Stimulated activated naive CD4-positive, alpha-beta T cell (primary cell): ENCODE measurements around the gene CDH13.

Experiments used
- DNase-seq, 6 experiments: peaks; one replicate each; lab custom pipeline; 2025; lab: John Stamatoyannopoulos, UW

The CDH13 gene

DNA sequence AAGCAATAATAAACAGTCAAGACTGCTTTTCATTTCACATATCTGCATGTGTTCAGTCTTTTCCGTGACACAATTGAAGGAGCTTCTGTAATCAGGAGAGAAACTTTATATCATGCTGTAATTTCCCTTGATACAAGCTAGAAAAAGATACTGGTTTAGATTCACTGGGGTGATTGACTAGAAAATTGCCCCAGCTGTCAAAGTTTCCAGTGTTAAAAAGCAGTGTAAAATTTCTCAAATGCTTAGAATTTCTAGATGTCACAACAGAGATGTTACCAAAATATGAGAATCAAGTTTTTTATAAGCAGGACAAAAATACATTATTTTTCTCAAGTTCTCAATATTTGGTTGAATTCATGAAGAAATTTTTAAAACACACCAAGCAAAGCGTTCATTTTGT lies 888.6 kb downstream of the CDH13 start:
- no peak for DNase-seq

DNA sequence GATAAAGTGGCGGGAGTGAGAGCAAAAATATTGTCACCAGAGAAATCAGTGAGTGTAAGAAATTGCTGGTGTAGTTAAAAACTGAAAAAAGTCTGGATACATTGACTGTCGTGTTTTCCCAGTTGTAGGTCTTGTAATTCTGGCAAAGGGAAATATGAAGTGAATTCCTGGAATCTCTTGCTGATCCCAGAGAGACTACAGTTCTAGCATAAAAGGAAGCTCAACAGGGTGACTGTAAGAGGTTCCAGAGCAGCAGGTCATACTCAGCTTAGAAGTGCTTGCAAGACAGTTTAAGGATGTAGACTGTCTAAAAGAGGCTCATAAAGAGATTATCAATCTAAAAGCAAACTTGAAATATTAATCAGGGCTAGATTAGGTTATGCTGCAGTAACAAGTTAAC lies 890.2 kb downstream of the CDH13 start:
- no peak for DNase-seq

DNA sequence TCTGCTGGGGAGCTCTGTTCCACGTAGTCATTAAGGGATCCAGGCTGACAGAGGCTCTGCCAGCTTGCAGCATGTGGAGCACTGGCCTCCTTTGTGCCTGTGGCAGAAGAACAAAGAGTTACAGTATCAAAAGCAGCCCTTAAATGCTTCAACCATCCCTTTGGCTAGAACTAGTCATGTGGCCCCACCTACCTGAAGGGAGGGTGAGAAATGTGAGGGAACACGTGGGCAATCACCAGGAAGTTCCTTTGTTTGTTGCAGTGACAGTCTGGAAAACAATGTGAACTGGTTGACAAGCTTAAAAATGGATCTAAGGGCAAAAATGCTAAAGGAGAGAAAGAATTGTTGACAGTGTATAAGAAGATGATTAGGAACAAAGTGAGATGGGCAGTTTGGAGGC lies 890.6 kb downstream of the CDH13 start:
- DNase-seq, result no peak

DNA sequence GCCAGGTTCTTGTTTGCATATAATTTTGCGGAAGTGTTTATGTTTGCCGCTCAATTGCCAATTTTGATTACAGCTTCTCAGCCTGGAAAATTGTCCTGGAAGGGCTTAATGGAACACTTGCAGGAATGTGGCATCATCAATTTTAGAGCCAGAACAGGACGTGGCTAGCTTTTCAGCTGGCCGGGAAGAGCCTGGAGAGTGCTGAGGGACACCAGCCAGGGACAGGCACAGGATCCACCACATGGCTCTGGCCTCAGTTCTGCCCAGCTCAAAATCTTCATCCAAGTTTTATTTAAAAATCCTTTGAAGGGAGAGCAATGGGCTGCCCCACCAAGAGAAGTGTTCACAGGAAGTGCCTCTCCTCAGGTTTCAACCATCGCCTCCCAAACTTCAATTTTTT lies 893.8 kb downstream of the CDH13 start:
- DNase-seq, result no peak

DNA sequence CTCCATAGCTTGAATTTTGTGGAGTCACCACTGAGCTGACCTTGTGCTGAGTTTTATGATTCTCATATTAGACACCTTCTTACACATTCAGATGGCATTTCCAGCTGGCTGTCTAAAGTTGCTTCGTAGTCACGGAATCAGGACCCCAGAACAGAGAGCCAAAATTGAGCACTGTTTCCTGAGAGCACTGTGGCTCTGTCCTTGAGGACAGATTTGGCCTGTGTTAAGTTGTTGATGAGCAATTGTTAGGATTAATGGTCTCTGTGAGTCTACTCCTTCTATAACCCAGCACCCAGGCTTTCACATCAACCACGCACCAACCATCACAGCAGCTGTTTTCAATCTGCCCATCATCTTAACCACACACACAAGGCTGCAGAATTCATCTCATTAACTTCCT lies 903.5 kb downstream of the CDH13 start:
- DNase-seq, result no peak

DNA sequence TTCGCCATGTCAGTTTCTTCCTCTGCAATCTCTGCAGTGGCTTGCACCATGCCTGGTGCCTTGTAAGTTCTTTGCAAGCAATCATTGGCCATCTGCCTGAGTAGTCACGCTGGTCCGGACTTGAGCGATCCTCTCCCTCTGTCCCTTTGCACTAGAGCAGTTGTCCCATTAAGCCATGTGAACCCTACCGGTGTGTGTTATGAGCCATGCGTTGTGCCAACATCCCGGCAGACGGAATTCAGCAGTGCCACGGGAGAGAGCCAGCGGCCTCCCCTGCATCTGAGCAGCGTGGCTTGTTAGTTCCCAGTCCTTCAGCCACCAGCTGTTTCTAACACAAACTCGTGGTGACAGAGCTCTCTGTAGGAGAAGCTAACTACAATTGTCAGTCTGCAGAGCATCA lies 905.9 kb downstream of the CDH13 start:
- no peak for DNase-seq

DNA sequence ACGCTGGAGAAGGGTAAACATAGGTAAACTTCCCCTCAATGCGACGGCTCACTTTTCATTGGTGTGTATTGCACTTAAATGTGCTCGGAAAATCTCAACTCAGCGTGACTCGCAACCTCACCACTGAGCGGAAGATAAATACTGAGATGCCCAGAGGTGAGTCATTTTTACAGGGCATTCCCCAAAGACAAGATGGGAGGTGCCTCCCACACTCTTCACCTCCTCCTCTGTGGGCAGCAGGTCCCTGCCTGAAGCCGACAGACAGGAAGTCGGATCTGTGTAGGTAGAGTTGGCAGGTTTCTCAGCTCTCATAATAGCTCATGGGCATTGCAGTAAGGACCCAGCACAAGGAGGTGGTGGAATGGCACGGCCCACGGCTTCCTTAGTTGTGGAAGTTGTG lies 906.4 kb downstream of the CDH13 start:
- DNase-seq, result no peak

DNA sequence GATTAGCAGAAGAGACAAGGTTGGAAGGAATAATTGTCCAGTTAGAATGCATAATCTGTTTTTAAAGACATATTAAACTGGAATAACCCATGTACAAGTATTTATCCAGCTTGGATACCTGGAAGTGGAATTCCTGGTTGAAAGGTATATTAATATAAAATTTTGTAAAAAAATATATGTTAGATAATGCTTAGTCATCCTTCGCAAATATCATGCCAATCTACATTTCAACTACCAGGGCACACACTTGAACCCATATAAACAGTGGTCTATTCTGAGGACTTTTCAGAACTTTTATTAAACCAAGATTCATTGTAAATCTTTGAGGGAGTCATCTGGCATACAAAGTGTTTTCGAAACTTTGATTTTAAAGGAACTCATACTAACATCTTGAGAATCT lies 911.9 kb downstream of the CDH13 start:
- DNase-seq, result no peak

DNA sequence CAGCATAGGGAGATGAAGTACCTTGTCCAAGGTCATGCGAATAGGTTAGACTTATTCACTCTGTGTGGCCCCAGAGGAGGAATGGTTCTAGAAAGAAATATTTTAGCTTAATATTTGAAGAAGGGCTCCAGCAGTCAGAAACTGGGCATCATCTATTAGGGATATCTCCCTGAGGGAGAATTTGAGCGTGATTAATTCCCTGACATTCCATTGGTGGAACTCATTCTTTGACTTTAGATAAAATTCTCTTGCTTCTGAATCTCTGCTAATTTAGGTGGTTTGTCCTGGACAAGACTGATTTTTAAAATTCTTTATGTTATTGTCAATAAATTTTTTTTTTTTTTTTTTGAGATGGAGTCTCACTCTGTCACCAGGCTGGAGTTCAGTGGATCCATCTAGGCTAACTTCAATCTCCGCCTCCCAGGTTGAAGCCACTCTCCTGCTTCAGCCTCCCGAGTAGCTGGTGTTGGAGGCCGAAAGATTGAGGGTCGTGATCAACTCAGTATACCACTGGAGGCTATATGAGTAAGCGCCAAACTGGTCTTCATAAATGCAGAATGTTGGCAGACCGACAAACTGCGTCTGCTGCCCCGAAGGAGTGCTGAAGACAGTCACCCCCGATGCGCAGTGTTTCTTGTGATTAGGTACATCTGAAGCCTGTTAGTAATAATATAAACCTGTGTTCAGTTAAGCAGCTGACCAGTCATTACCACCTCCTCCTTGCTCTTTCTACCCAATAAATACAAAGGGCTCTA lies 913.1 kb downstream of the CDH13 start:
- no peak for DNase-seq

DNA sequence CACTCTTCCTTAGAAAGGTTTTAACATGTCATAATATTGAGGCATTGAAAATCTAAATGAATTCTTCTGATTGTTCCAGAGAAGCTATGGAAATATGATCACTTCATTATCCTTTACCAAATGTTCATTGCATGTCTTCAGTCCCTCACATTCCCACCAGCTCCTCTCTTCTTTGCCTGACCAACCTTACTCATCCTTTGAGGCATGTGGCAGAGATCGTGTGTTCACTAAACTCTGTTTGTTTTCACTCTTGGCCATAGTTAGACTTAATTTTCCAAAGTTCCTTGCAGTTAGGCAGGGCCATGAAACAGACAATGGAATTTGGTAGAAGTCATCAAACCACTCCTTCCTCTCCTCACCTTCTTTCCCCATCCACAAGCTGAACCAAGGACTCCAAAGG lies 914.5 kb downstream of the CDH13 start:
- no peak for DNase-seq

DNA sequence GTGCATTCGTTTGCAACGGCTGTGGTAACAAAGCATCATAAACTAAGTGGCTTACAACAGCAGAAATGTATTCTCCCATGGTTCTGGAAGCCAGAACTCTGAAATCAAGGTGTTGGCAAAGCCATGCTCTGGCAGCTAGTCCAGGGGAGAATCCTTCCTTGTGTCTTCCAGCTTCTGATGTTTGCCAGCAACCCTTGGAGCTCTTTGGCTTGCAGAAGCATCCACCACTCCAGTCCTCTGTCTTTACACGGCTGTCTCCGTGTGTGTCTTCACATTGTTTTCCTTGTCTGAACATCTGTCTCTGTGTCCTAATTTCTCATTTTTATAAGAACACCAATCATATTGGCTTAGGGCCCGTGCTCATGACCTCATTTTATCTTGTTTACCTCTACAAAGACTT lies 915.7 kb downstream of the CDH13 start:
- no peak for DNase-seq

DNA sequence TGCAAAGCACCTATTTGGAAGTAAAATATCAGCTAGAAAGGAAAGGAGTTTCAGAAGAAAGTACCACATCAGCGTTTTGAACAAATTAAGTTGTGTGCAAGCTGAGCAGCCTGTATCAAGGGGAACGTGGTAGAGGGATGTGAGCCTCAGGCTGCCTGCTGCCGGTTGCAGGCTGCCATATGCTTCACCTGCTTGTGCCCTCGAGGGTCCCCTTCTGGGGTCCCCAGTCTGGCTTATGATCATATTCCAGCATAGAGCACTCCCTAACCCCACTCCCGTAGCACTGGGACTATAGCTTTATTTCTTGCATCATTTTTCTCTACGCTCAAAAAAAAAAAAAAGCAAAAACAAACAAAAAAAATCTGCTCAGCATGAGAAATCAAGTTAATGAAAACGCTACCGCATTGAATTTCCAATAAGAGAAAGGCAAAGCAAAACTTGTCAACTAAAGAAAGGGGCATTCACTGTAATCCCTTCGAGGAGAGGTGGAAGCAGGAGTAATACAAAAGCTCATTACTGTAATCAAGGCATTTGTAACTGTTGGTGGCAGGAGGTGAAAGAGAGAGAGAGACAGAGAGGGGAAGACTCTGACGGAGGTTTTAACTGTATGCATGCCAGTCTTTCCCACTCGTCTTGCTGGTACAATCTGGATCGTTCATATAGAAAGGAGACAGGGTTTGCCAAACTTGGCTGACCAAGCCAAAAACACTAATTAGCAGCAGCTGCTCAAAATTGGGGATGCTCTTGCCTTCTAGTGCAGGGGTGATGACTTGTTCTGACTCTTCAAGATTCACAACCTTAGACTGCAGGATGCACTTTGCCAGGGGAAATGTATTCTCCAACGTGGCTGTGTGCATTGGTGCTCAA lies 922.8 kb downstream of the CDH13 start:
- DNase-seq, result no peak

DNA sequence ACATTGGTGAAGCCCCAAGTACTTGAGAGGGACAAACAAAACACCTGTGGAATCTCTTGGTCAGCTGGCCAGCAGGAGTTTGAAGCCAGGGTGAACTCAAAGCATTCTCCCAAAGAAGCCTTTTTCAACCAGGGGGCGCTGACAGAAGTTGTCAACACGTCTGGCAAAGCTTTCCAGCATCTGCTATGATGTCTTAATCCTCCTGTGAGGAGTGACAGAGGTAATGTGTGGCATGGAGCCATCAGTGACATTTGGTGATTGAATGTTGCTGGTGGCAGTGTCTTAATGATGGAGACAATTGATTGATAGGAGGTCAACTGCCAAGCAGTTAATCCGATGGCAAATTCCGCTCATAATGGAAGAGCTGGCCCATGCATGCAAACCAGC lies 923.4 kb downstream of the CDH13 start:
- DNase-seq, result no peak

DNA sequence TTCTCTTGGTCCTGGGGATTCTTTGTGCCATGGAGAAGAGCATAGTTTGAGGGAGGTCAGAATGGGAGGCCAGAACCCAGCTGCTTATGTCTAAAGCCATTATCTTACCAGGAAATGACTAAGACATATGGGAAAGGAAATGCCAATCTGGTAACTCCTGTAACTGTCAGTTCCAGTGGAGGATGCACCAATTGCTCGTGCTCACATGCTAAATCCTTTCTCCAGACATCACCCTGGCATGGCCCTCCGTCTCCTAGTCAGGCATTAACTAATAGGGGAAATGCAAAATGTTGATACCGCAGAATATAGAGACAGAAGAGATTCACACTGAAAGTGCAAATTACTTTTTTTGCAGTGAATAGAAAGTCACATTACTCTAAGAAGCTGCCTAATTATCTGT lies 925.5 kb downstream of the CDH13 start:
- DNase-seq, result no peak

DNA sequence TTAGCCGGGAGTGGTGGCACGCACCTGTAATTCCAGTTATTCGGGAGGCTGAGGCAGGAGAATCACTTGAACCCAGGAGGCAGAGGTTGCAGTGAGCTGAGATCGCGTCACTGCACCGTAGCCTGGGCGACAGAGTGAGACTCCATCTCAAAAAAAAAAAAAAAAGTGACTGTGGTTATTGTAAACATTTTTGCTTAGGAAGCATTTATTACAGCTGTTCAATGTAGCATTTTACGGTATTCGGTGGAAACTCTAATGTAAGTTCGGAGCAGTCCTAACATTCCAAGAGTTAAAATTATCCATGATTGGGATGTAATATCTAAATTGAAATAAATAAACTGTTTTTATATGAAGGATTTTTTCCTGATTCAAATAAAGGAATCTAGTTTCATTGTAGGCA lies 926.2 kb downstream of the CDH13 start:
- DNase-seq, result no peak

DNA sequence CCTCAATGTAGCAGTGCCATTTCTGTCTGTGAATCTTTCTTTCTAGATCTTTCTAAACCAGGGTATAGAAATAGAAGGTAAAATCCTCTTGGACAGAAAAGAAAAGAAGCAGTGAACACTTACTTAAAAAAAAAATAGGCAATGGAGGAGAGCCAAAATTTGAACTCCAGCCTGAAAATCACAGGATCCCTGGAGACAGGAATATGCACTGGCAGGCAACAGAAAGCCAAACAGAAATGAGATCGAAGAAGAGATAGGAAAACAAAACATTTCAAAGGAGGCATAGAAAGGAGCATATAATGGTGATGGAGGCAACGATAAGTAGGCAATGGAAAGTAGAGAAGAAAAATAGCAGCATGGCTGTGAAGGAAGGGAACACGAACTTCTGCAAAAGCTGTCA lies 927.3 kb downstream of the CDH13 start:
- DNase-seq, result no peak

DNA sequence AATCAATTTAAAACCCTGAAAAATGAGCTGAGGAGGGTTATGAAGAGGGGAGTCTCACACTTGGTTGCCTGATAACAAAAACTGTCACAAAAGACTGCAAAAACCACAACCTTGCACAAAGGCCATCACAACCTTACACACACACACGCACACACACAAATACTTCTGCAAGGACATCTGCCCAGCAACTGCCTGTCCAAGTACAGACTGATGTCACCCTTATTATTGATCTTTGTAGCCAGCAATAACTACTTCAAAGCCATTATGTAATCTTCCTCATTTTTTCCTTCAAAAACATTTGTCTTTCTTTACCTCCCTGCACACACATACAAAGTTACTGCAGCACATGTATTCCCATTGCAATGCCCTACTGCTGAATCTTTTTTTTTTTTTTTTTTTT lies 927.8 kb downstream of the CDH13 start:
- no peak for DNase-seq

DNA sequence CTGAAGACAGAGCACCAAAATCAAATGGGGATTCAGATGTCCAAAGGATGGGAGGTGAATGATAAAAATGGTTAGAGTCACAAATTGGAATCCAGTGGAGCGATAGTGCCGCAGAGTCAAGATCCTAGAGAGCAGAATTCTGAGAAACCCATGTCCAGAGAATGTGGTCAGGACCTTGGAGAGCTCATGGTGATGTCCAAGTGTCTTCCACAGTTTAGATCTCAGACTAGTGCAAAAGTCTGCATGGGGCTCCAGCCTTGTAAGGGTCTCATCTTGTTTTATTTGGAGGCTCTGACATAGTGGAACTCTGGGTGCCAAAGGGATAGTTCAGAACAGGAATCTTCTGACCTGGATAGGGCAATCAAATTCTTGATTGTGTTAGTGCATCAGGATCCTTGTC lies 935.1 kb downstream of the CDH13 start:
- DNase-seq, result no peak

DNA sequence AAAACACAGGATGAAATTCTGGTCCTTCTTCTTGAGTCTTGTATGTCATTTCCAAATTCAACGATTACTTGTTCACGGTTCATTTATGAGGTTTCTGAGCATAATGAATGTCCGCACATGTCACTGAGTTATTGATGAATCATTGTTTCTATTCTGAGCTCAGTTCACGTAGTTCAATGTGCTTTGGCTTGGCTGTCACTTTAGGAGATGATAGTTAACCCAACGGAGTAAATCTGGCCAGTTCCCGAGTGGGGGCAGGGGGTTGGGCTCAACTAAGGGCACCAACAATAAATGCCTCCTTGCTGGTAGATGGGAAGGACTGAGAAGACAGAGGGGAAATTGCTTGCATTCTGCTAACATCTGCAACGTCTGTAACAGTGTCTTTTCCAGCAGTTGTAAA lies 941.6 kb downstream of the CDH13 start:
- DNase-seq, result no peak

DNA sequence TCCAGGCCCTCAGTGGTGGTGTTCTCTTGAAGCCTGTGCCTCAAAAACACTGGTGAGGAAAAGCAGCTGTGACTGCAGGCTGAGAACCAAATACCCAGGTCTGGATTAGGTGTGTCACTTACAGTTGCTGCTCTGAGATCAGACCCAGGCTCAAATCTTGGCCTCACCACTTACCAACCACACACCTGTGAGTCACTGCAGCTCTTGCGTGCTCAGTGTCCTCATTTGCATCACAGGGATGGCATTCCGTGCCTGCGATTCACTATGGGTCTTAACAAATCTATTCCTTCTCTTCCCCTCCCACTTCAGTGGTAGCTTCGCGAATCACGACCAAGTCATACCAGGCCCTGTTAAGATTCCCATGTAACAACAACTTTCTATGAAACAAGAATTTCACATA lies 947.6 kb downstream of the CDH13 start:
- no peak for DNase-seq

DNA sequence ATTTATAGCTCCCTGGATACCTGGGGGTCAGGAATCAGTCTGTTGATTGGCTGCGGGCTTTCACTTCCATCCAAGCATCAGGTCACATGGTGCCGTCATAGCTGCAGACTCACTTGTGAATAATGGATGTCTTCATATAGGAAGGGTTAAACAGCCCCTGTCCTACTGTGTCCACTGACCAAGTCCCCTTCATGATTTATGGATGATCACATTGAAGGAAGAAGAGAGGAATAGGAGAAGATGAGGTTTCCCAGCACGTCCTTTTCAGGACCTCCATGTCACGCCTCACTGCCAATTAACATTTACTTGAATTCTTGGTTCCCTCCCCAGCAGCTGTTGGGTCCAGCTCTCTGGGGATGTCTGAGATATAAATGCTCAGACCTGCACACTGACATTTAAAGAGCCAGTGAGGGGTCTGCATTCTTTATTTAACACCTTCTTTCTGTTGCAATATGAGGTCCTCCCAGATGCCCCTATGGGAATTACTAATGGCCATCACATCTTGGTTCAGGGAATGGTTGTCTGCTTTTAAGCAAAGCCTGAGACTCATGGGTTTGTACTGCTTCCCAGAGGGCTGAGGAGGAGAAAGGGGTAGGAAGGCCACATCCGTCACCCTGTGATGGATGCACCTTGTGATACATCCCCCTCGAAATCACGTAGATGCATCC lies 950.4 kb downstream of the CDH13 start:
- DNase-seq, result no peak

DNA sequence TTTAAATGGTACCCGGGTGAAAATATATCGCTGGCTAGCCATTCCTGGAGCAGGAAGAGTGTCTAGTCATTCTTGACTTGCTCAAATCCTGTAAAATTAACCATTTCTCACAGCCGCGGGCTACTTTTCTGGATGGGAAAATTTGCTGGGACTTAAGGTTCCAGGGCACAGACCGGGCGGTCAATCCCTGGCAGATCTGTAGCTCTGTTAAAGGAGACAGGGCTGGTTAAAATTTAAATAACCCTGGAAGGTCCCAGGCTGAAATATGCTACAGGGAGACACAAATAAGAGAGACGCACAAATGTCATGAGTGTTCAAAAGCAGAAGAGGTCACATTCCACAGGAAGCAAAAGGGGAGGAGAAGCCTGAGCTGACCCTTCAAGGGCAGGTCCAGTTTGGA lies 951.4 kb downstream of the CDH13 start:
- no peak for DNase-seq

DNA sequence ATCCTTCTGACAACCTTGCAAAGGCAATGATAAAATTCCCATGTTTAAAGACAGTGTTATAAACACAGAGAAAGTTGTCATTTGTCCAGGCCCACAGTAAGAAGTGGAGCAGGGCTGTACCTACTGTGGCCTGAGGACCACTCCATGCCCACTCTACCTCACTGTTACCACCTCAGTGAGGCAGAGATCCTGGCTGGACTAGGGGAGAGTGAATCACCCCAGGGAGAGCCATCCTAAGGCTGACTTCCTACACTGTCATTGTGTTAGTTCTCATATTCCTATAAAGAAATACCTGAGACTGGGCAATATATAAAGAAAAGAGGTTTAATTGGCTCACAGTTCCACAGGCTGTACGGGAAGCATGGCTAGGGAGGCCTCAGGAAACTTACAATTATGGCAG lies 952.3 kb downstream of the CDH13 start:
- no peak for DNase-seq
